KOPT-K1 (cell line): Measurements from ENCODE around the gene HPF1.

ENCODE experiments used
- H3K27ac ChIP-seq: fragments of 200-600 bp; sonication (generic); 2 replicates; pipeline ENCODE4 v1.5.1; 2016; ENCODE audit warnings: antibody characterized with exemption, mild to moderate bottlenecking, low read depth, low read length; ENCODE audit not compliant: poor library complexity, severe bottlenecking
- H3K36me3 ChIP-seq: fragments of 200-600 bp; sonication (generic); 2 replicates; pipeline ENCODE4 v1.5.1; 2017; ENCODE audit warnings: antibody characterized with exemption, mild to moderate bottlenecking, low read length, moderate library complexity; ENCODE audit not compliant: insufficient read depth
- H3K9me3 ChIP-seq: fragments of 200-600 bp; sonication (generic); 2 replicates; pipeline ENCODE4 v1.5.1; 2017; ENCODE audit warnings: antibody characterized with exemption, low read length, mild to moderate bottlenecking; ENCODE audit not compliant: insufficient read depth, poor library complexity, severe bottlenecking

Gene HPF1

DNA sequence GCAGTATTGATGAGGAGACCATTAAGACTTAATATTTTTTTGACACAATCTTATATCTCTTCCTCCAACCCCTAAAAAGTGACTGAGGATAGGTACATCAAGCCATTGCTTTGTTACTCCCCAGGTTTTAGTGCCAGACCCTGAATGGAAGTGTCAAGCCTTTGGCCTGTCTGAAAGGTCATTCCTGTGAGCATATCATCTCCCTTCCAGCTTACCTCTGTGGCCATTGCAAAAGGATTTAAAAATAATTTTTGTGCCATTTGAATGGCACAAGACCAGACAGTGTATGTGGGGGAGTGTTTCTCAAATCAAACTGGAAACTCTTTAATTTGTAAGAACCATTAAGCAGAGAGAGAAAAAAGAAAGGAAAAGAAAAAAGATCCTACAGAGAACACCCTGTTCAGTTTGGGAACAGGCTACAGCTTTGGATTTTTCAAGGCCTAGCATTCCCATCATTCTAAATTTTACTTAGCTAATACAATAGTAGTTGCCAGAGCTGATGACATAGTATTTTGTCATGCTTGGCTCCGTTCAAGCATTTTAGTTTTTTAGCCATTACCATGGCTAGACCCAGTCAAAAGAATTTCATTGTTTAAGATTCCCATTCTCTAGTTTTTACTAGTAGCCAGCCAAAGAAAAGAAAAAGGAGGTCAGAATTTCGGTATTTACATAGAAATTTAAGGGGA lies 49.6 kb downstream of the HPF1 start:
- Histone ChIP-seq H3K36me3 (peaks cover 66% of the 10 kb centered on the region), H3K27ac (no peak overlapping the region)

DNA sequence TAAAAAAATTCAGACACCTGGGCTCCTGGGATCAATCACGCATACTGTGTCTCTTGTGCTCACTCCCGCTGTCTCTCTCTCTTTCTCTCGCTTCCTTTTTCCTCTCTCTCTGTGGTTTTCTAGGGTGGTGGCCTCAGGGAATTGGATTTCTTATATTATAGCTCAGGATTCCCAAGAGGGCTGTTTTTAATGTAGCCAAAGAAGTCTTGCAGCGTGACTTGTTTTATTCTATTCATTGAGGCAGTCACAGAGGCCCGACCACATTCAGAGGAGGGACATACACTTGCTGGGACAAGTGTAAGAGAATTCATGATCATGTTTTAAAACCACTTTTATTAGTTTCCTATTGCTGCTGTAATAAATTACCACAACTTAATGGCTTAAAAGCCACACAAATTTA lies 59.4 kb downstream of the HPF1 start:
- Histone ChIP-seq H3K9me3 (no peaks in the 10 kb centered on the region), H3K27ac (no peak overlapping the region), H3K36me3 (peaks cover 68% of the 10 kb centered on the region)

More for the DNA sequence above, 49.6 kb downstream of the HPF1 start:
- no peaks in the 10 kb centered on the region for H3K9me3 ChIP-seq

- no peak overlapping the region for H3K27ac ChIP-seq
- H3K36me3 ChIP-seq: peaks cover 56% of the 10 kb centered on the region
- H3K9me3 ChIP-seq: no peaks in the 10 kb centered on the region
These were observed 67.0 kb downstream of the HPF1 start for GRCh38 chr4:169690787-169691186.

- peaks cover 55% of the 10 kb centered on the region for H3K36me3 ChIP-seq
- H3K9me3 ChIP-seq: no peaks in the 10 kb centered on the region
These were observed 68.1 kb downstream of the HPF1 start for GRCh38 chr4:169689681-169690080.

GRCh38 chr4:169682372-169683047 lies 75.2 kb downstream of the HPF1 start:
- H3K36me3 ChIP-seq: peaks cover 59% of the 10 kb centered on the region
- no peak overlapping the region for H3K27ac ChIP-seq
- H3K9me3 ChIP-seq: no peaks in the 10 kb centered on the region

More at GRCh38 chr4:169689681-169690080, 68.1 kb downstream of the HPF1 start:
- no peak overlapping the region for H3K27ac ChIP-seq
